Measurements from ENCODE around the gene TFF2.

GRCh38 chr21:42365770-42366169 lies 15.0 kb upstream of the TFF2 start:
- TF ChIP-seq POLR2AphosphoS5 (IDR thresholded peaks at IDR 0.05) (no peak), CTCF (IDR thresholded peaks at IDR 0.05) (no peak), POLR2A (IDR thresholded peaks at IDR 0.05) (no peak), EP300 (IDR thresholded peaks at IDR 0.05; ENCODE audit: low read depth) (no peak)

Data from transverse colon (tissue), 4 donors.